ENCODE data around the gene FAM120C.

DNA sequence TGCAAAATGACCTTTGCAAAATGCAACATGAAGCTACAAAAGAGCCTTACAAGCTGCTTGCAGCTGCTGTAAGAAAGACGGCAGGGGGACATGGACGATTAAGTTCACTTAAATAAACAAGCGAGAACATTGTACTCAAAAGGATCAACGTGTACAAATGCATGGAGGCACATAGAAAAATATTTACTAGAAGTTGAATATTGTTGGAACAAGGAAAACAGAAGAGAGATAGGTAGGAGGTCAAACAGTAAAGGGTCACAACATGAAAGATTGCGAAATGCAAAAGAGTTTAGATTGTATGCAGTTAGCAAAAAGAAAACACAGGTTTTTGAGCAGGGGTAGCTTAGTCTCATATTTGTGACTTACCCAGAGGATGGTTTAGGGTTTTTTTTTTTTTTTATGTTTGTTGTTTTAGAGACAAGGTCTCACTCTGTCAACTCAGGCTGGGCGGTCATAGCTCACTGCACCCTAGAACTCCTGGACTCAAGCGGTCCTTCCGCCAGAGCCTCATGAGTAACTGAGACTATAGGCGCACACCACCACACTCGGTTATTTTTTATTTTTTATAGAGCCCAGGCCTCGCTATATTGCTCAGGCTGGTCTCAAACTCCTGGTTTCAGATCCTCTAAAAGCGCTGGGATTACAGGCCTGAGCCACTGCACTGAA, 137.4 kb downstream of the FAM120C start:
- TF ChIP-seq, protein P1, sequence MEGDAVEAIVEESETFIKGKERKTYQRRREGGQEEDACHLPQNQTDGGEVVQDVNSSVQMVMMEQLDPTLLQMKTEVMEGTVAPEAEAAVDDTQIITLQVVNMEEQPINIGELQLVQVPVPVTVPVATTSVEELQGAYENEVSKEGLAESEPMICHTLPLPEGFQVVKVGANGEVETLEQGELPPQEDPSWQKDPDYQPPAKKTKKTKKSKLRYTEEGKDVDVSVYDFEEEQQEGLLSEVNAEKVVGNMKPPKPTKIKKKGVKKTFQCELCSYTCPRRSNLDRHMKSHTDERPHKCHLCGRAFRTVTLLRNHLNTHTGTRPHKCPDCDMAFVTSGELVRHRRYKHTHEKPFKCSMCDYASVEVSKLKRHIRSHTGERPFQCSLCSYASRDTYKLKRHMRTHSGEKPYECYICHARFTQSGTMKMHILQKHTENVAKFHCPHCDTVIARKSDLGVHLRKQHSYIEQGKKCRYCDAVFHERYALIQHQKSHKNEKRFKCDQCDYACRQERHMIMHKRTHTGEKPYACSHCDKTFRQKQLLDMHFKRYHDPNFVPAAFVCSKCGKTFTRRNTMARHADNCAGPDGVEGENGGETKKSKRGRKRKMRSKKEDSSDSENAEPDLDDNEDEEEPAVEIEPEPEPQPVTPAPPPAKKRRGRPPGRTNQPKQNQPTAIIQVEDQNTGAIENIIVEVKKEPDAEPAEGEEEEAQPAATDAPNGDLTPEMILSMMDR (conservative IDR thresholded peaks at IDR 0.05; ENCODE audit: low read depth, low read length): no peak
- TF ChIP-seq EZH2 (IDR thresholded peaks at IDR 0.05; ENCODE audit: low read length, unreplicated experiment): no peak
- no peak for TF ChIP-seq EZH2phosphoT487 (IDR thresholded peaks at IDR 0.05; ENCODE audit: borderline replicate concordance, low read length)

Measured in PC-3 (cell line).